ENCODE results near the gene ADAMTS20. TPM values are rescaled to one million over a fixed set of nuclear protein-coding genes. Genes with fewer than 3 reads are reported as not detected.

Gene ADAMTS20
- total and polyA plus RNA-seq, 8 donors, result not detected

DNA sequence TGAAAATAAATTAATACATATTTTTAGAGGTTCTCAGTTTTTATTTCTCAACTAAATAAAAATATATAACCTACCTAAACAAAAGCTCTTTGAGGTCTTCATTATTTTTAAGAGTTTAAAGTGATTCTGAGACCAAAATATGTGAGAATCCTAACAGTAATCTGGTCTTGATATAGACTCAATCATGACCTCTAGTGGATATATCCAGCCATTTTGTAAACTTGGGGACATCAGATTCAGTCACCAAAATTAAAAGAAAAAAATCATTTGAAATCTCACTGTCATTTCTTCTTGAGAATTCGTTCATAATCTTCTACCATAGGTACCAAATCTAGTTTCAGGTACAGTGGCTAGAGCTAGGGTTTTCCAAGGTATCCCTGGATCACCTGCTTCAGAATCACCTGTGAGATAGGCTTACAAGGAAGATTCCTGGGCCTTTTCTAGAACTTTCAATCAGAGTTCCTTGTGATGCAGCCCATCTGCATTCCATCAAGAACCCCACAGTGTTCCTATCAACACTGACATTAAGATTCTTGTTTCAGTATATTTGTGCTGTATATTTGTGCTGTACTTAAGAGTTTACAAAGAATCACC is 214.9 kb downstream of the ADAMTS20 start:
- no peak for DNase-seq
- WGBS, 2 donors, result 14 to 19% methylated on average over 1 of the region's 1 CpG
- intact Hi-C loops (cut with DNase I), result no loop called here

DNA sequence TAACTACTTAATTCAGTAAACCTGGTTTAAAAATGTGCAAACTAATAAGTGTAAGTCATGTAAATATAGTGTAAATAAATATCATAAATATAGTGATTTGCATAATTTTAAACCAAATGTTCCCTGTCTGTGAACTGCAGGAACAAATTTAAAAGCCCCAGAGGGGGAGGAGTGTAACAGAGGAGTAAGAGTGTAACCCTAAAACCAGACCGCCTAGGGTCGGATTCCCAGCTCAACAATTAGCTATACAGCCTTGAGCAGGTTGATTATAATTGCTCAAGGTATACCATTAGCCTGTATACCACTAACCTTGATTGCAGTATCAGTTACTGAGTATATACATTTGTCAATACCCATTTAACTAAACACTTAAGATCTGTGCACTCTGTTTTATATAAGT is 218.4 kb downstream of the ADAMTS20 start:
- TF ChIP-seq, protein P1, sequence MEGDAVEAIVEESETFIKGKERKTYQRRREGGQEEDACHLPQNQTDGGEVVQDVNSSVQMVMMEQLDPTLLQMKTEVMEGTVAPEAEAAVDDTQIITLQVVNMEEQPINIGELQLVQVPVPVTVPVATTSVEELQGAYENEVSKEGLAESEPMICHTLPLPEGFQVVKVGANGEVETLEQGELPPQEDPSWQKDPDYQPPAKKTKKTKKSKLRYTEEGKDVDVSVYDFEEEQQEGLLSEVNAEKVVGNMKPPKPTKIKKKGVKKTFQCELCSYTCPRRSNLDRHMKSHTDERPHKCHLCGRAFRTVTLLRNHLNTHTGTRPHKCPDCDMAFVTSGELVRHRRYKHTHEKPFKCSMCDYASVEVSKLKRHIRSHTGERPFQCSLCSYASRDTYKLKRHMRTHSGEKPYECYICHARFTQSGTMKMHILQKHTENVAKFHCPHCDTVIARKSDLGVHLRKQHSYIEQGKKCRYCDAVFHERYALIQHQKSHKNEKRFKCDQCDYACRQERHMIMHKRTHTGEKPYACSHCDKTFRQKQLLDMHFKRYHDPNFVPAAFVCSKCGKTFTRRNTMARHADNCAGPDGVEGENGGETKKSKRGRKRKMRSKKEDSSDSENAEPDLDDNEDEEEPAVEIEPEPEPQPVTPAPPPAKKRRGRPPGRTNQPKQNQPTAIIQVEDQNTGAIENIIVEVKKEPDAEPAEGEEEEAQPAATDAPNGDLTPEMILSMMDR (IDR thresholded peaks at IDR 0.05), result no peak
- FAIRE-seq (no peak), ATAC-seq (no peak), DNase-seq (no peak)
- Histone ChIP-seq H3K4me1 (peaks cover 0 to 2% (median 0%) of the 10 kb centered on the region in 3 donors), H3K36me3 (no peaks in the 10 kb centered on the region), H3K9me3 (no peaks in the 10 kb centered on the region), H3K27ac (no peak overlapping the region), H3K4me3 (no peak overlapping the region), H3K27me3 (no peaks in the 10 kb centered on the region)
- 90 to 92% methylated on average over 2 of the region's 2 CpGs for WGBS, 2 donors
- intact Hi-C loops (cut with DNase I), result no loop called here

More for the DNA sequence above, 214.9 kb downstream of the ADAMTS20 start:
- no peak overlapping the region for H3K27ac ChIP-seq
- no peak overlapping the region for H3K4me3 ChIP-seq
- H3K36me3 ChIP-seq, result no peaks in the 10 kb centered on the region
- H3K27me3 ChIP-seq, result no peaks in the 10 kb centered on the region
- no peaks in the 10 kb centered on the region for H3K9me3 ChIP-seq
- peaks cover 0 to 6% (median 0%) of the 10 kb centered on the region in 3 donors for H3K4me1 ChIP-seq
- peak in 3 of 4 donors; percentile 51 to 57 (median 56) for ATAC-seq
- FAIRE-seq, result peak; percentile 89
- TF ChIP-seq, protein P1 (IDR thresholded peaks at IDR 0.05), result peak in 1 of 4 donors; percentile 25

DNA sequence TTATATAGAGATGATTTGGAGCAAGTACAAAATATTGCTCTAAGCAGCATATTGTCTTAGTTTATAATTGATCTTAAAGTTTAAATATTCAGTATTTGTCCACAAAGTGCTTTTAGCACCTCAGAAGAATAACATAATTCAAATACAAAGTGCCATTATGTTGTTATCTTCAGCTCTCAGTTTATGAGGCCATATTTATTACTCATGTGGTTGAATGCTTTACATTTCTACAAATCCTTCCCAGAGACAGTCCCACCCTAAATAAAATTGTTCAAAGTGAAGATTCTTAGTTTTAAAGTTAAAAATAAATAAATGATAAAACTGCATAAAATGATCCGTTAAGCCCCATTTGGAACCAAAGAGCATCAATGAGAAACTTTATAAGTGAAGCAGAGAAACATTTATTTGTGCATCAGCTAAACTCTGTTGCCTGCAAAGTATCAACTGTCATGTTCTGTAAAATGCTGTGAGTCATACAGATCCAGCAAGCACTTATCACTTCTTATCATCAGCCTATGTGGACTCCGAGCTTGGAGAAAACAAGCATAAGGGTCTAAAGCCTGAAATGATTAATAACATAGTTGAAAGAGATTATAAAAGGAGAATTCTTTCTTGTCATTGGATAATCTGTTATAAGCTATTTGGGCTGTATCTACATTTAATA is 218.9 kb downstream of the ADAMTS20 start:
- no peaks in the 10 kb centered on the region for H3K4me1 ChIP-seq
- H3K9me3 ChIP-seq, result no peaks in the 10 kb centered on the region
- H3K27ac ChIP-seq, result no peak overlapping the region
- H3K4me3 ChIP-seq, result no peak overlapping the region
- H3K36me3 ChIP-seq, result no peaks in the 10 kb centered on the region
- H3K27me3 ChIP-seq, result no peaks in the 10 kb centered on the region
- WGBS, 2 donors, result 29 to 39% methylated on average over 2 of the region's 2 CpGs
- no peak for FAIRE-seq
- TF ChIP-seq, protein P1 (IDR thresholded peaks at IDR 0.05), result no peak
- no peak for ATAC-seq
- intact Hi-C loops (cut with DNase I), result no loop called here
- DNase-seq, result no peak

DNA sequence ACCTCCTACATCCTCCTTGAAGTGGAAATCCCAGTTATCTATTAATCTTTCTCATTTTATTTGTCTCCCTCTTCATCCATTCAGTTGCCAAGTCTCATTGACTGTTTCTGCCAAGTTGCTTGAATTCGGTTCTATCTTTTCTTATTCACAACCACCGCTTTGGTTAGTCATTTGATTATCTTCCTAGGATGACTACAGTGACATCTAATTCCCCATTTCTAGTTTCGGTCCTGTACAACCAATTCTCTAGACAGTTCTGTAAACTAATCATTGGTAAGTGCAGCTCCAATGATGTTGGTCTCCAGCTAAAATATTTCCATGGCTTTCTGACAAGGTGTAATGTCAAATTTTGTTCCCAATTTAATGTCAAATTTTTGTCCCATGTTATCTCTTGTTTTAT is 220.1 kb downstream of the ADAMTS20 start:
- FAIRE-seq (no peak), ATAC-seq (no peak), DNase-seq (no peak)
- no peaks in the 10 kb centered on the region for H3K36me3 ChIP-seq
- 67 to 77% methylated on average over 3 of the region's 3 CpGs for WGBS, 2 donors
- H3K4me1 ChIP-seq, result no peaks in the 10 kb centered on the region
- TF ChIP-seq, protein P1 (IDR thresholded peaks at IDR 0.05), result no peak
- no peak overlapping the region for H3K27ac ChIP-seq
- no peaks in the 10 kb centered on the region for H3K9me3 ChIP-seq
- H3K4me3 ChIP-seq, result no peak overlapping the region
- H3K27me3 ChIP-seq, result no peaks in the 10 kb centered on the region
- intact Hi-C loops (cut with DNase I), result no loop called here

DNA sequence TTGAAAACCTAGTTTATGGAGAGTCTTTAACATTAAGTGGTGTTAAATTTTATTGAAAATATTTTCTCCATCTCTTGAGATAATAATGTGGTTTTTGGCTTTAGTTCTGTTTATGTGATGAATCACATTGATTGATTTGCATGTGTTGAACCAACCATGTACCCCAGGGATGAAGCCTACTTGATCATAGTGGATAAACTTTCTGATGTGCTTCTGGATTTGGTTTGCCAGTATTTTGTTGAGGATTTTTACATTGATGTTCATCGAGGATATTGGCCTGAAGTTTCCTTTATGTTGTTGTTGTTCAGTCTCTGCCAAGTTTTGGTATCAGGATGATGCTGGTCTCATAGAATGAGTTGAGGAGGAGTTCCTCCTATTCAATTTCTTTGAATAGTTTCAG is 222.6 kb downstream of the ADAMTS20 start:
- intact Hi-C loops (cut with DNase I), result no loop called here
- no peaks in the 10 kb centered on the region for H3K27me3 ChIP-seq
- no peaks in the 10 kb centered on the region for H3K36me3 ChIP-seq
- H3K27ac ChIP-seq, result no peak overlapping the region
- FAIRE-seq (no peak), DNase-seq (no peak), ATAC-seq (no peak)
- TF ChIP-seq, protein P1 (IDR thresholded peaks at IDR 0.05), result no peak
- H3K4me1 ChIP-seq, result no peaks in the 10 kb centered on the region
- WGBS, 2 donors, result 54 to 63% methylated on average over 1 of the region's 1 CpG
- no peaks in the 10 kb centered on the region for H3K9me3 ChIP-seq
- no peak overlapping the region for H3K4me3 ChIP-seq

All from pancreas (tissue), 10 donors.